Spinal cord (tissue), 10 donors: ENCODE measurements around the gene OTUB1. TPM values are rescaled to one million over a fixed set of nuclear protein-coding genes. Genes with fewer than 3 reads are reported as not detected.
"Not testable (repeated sequence)": the region's sequence is repeated elsewhere in the genome, so short reads cannot be mapped to it uniquely, and the experiment has no call there.

Experiments
- DNase-seq, 6 donors: peaks; one replicate each; pipeline versions ENCODE4 v3.0.0 to v3.0.0-alpha.2; 2013 to 2015; ENCODE audit warnings: low spot score in 6 of 6, low read depth in 4 of 6
- H3K27ac ChIP-seq: one replicate; pipeline ENCODE4 v1.5.1; 2013; ENCODE audit warnings: low read depth, low read length, control low read depth
- H3K27me3 ChIP-seq: one replicate; pipeline ENCODE4 v1.6.1; 2013; ENCODE audit warnings: low read length; ENCODE audit not compliant: control insufficient read depth, insufficient read depth
- H3K36me3 ChIP-seq: one replicate; pipeline ENCODE4 v1.6.1; 2013; ENCODE audit warnings: low read length; ENCODE audit not compliant: control insufficient read depth, insufficient read depth
- H3K4me1 ChIP-seq: one replicate; pipeline ENCODE4 v1.6.1; 2013; ENCODE audit warnings: low read length; ENCODE audit not compliant: control insufficient read depth, insufficient read depth
- H3K4me3 ChIP-seq: one replicate; pipeline ENCODE4 v1.5.1; 2013; ENCODE audit warnings: low read depth, low read length, control low read depth
- H3K9me3 ChIP-seq: one replicate; pipeline ENCODE4 v1.6.1; 2013; ENCODE audit warnings: low read length; ENCODE audit not compliant: control insufficient read depth, insufficient read depth
- WGBS: methylation state at CpG from one replicate; pipeline ENCODE4 v1.1.5; 2013; ENCODE audit warnings: missing lambda C conversion rate; ENCODE audit not compliant: insufficient coverage; 5-methylcytosine and 5-hydroxymethylcytosine counted together
- polyA plus RNA-seq, 2 donors: library from polyadenylated mRNA; unstranded; fragments of 120-200 nt; gene quantifications; one replicate each; pipeline ENCODE4 v1.2.1, GENCODE V29; 2013; ENCODE audit not compliant: insufficient read length in 2 of 2
- total RNA-seq, 2 donors: library from RNA; depleted of rRNA in 1 of 2; stranded (reverse); fragments of 120-200 nt in 1 of 2; fragments of >200 nt in 1 of 2; gene quantifications; one replicate each; pipeline versions ENCODE4 v1.2.3 to v1.2.4, GENCODE V29; 2013 to 2014
- donor health status: healthy.

OTUB1 gene
- total and polyA plus RNA-seq, 4 donors: 34.7 to 134 (median 76.8) TPM

DNA sequence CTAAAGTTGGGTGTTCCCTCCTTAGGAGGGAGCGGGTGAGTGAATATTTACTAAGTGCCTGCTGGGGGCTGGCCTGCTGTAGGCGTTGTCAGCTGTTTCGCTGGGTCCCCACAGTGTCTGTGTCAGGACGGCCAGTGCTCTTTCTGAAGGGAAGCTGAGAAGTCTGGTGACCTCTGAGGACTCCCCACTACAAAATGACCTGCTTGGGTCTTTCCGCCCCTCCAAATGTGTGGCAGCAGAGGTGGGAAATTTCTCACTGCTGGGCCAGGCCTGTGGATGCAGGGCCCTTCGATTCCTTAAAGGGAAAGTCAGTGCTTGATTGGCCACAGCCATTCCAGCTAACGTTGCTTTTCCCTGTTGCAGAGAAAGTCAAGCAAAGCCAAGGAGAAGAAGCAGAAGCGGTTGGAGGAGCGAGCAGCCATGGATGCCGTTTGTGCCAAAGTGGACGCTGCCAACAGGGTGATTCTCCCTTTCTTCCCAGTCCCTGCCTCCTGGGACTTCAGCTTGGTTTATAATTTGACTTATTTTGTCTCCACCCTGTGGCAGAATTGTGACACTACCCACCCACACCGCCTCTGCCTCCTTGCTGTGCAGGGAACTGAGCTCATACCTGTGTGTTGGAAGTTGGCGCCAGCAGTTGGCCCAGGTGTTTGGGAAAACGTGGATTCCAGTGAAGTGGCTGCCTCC is 40.6 kb upstream of the OTUB1 start:
- H3K4me1 ChIP-seq: peaks cover 29% of the 10 kb centered on the region
- H3K9me3 ChIP-seq: no peaks in the 10 kb centered on the region
- H3K27me3 ChIP-seq: no peaks in the 10 kb centered on the region
- DNase-seq: peak; percentile 61 to 94 (median 64)
- H3K4me3 ChIP-seq: no peak overlapping the region
- 21% methylated on average over 11 of the region's 14 CpGs for WGBS
- peak overlapping the region; percentile 33 for H3K27ac ChIP-seq
- H3K36me3 ChIP-seq: peaks cover 38% of the 10 kb centered on the region

DNA sequence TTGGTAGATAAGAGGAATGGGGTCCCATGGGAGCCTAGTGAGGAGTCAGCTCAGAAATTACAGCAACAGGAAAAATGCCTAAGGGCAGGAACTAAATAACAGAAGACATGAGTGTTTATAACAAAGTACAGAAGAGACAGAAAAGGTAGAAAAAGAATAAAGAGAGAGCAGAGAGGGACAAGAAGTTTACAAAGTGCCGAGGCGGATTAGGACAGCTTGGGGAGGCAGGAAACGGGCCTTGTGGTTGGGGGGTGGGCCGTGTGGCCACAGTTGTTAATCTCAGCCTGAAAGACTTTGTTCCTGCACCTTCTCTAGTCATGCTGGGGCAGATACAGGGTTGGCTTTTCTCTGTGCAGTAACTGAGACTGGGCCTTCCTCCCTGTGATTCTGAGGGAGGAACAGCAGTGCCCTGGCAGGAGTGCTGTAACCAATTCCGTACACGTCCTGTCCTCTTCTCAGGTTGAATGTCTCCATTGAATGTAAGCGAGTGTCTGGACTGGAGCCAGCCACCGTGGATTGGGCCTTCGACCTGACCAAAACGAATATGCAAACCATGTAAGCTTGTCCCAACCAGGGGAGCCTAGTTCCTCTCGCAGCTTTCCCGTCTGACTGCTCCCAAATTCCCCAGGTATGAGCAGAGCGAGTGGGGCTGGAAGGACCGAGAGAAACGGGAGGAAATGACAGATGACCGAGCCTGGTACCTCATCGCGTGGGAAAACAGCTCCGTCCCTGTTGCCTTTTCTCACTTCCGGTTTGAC is 34.3 kb upstream of the OTUB1 start:
- no peaks in the 10 kb centered on the region for H3K9me3 ChIP-seq
- H3K27me3 ChIP-seq: no peaks in the 10 kb centered on the region
- 79% methylated on average over 20 of the region's 20 CpGs for WGBS
- no peak overlapping the region for H3K27ac ChIP-seq
- no peak overlapping the region for H3K4me3 ChIP-seq
- DNase-seq: no peak
- H3K4me1 ChIP-seq: no peaks in the 10 kb centered on the region
- peaks cover 69% of the 10 kb centered on the region for H3K36me3 ChIP-seq

DNA sequence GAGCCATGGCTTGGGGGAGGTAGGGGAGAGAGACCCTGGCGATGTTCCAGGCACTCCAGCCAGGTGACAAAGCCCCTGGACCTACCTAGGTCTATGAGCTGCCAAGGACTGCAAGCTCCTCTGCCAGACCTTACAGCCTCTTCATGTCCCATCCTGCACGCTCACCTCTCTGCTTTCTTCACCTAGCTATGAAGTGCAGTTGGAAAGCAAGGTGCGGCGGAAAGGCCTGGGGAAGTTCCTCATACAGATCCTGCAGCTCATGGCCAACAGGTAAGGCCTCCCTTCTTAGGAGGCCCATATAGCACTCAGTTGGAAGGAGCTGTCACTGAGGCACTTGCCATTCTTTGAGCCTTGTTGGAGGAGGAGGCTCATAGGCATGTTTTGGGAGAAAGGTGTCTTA is 33.7 kb upstream of the OTUB1 start:
- Histone ChIP-seq H3K4me3 (no peak overlapping the region), H3K4me1 (no peaks in the 10 kb centered on the region), H3K27ac (no peak overlapping the region), H3K27me3 (no peaks in the 10 kb centered on the region), H3K9me3 (no peaks in the 10 kb centered on the region), H3K36me3 (peaks cover 69% of the 10 kb centered on the region)
- DNase-seq: no peak
- WGBS: no CpG with 5 or more reads among the region's 4 CpGs

DNA sequence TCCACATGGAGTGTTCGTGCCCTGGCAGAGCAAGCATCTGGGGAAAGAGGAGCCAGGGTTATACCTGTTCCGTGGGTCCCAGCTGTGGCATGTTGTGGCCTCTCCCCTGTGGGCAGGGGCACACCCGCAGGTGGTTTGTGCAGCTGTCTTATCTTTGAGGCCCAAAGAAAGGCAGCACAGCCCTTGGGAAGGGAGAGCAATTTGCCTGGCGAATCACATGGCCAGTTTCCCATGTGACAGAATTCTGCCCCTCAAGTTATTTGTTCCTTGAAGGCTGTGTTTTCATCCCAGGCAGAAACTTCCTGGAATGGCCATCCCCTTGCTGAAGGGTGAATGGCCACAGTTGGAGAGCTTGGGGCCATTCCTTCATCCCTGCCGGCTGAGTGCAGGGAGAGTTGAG is 28.2 kb upstream of the OTUB1 start:
- WGBS: 85% methylated on average over 4 of the region's 5 CpGs
- Histone ChIP-seq H3K27ac (no peak overlapping the region), H3K36me3 (peaks cover 63% of the 10 kb centered on the region)

DNA sequence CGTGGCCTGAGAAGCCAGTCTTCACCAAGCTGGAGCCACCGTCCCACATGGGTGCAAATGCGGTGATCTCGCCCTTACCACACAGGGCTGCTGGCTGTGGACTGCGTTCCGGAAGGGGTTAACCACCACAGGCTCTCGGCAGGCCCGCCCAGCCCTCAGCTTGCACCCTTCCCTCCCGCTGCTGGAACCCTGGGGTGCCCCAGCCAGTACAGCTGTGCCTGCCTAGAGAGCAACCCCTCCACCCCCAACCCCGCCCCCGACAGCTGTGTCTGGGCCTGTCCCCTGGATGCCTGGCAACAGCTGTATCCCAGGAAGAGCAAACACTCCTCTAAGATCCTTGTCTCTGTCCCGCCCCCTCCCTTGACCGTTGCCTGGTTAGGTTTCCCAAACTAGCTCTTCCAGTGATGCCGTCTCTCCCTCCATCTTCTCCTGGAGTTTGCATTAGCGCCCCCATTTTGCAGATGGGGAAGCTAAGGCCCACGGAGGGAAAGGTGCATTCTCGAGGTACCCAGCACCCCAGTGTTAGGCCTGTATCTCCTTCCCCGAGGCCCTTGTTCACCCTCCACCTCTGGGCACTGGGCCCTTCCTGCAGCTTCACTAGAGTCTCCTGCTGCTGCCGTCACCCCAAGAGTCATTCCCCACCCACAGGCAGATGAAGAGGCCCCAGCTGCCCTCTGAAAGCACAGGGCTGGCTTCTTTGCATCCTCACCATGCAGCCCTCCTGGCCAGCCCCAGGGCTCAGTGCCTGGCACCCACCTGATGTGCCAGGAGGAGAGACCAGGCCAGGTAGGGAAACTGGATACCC is 24.4 kb upstream of the OTUB1 start:
- 53% methylated on average over 19 of the region's 19 CpGs for WGBS
- Histone ChIP-seq H3K27me3 (no peaks in the 10 kb centered on the region), H3K36me3 (peaks cover 30% of the 10 kb centered on the region), H3K4me1 (peaks cover 5% of the 10 kb centered on the region), H3K27ac (no peak overlapping the region), H3K4me3 (no peak overlapping the region), H3K9me3 (no peaks in the 10 kb centered on the region)
- DNase-seq: peak in 1 of 6 donors; percentile 35

More for the DNA sequence above, 28.2 kb upstream of the OTUB1 start:
- Histone ChIP-seq H3K27me3 (no peaks in the 10 kb centered on the region), H3K4me1 (peaks cover 5% of the 10 kb centered on the region), H3K9me3 (no peaks in the 10 kb centered on the region), H3K4me3 (no peak overlapping the region)
- no peak for DNase-seq

DNA sequence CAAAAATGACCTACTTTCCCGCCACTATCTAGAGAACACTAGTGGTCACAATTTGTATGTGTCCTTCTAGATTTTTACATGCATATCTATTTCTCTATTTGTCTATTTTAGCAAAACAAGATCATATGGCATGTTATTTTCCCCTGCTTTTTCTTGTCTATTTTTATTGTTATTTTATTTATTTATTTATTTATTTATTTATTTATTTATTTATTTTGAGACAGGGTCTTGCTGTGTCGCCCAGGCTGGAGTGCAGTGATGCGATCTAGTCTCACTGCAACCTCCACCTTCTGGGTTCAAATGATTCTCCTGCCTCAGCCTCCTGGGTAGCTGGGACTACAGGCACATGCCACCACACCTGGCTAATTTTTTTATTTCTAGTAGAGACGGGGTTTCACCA is 22.3 kb upstream of the OTUB1 start:
- H3K27ac ChIP-seq, DNase-seq, H3K27me3 ChIP-seq, H3K9me3 ChIP-seq, H3K4me1 ChIP-seq, H3K4me3 ChIP-seq: not testable (repeated sequence)
- peaks cover 13% of the 10 kb centered on the region for H3K36me3 ChIP-seq
- WGBS: 100% methylated on average over 3 of the region's 4 CpGs

DNA sequence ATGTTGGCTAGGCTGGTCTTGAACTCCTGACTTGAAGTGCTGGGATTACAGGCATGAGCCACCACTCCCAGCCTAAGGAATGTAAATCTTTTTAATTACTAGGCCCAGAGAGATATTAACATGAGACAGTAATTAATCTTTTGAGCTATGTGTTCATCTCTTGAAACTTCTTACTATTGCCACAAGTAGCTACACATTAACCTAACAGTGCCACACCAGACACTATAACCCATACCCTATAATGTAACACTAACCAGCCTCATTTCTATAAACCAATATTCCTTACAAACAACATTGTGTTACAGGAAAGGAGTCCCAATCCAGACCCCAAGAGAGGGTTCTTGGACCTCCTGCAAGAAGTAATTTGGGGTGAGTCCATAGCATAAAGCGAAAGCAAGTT is 19.8 kb upstream of the OTUB1 start:
- WGBS: 100% methylated on average over 1 of the region's 1 CpG
- Histone ChIP-seq H3K36me3 (peaks cover under 1% of the 10 kb centered on the region), H3K4me1 (peaks cover 5% of the 10 kb centered on the region), H3K27me3 (no peaks in the 10 kb centered on the region), H3K4me3 (no peak overlapping the region), H3K9me3 (no peaks in the 10 kb centered on the region), H3K27ac (no peak overlapping the region)
- no peak for DNase-seq

DNA sequence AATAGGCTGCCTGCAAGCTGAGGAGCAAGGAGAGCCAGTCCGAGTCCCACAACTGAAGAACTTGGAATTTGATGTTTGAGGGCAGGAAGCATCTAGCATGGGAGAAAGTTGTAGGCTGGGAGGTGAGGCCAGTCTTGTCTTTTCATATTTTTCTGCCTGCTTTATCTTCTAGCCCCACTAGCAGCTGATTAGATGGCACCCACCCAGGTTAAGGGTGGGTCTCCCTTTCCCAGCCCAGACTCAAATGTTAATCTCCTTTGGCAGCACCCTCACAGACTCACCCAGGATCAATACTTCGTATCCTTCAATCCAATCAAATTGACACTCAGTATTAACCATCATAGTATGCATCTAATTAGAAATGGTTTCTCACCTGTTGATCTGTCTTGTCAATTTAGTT is 16.8 kb upstream of the OTUB1 start:
- Histone ChIP-seq H3K4me3 (no peak overlapping the region), H3K4me1 (peaks cover 5% of the 10 kb centered on the region), H3K36me3 (no peaks in the 10 kb centered on the region), H3K27me3 (no peaks in the 10 kb centered on the region), H3K9me3 (no peaks in the 10 kb centered on the region), H3K27ac (no peak overlapping the region)
- no peak for DNase-seq
- 100% methylated on average over 1 of the region's 2 CpGs for WGBS

DNA sequence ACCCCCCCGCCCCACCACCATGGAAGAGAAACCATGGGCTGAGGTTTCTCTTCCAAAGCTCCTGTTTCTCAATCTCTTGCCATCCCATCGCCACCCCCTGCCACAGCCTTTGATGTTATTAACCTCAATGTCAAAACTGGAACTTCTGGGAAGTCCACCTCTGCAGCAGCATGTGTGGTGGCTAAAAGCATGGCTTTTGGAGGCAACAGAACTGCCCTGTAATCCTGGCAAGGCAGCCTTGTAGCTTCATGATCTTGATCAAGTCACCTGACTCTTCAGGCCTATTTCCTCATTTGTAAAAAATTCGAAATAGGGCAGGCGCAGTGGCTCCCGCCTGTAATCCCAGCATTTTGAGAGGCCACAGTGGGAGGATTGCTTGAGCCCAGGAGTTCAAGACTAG is 15.3 kb upstream of the OTUB1 start:
- Histone ChIP-seq H3K4me3 (no peak overlapping the region), H3K4me1 (peaks cover 14% of the 10 kb centered on the region), H3K9me3 (no peaks in the 10 kb centered on the region), H3K27me3 (no peaks in the 10 kb centered on the region), H3K27ac (no peak overlapping the region), H3K36me3 (peaks cover 5% of the 10 kb centered on the region)
- DNase-seq: no peak
- WGBS: 74% methylated on average over 4 of the region's 5 CpGs
